ENCODE measurements around the gene LGALS3.

GRCh38 chr14:55109836-55110235, 19.2 kb upstream of the LGALS3 start:
- no peak for TF ChIP-seq ELF4 (IDR thresholded peaks at IDR 0.05)
- no peak for TF ChIP-seq TARDBP (IDR thresholded peaks at IDR 0.05)
- TF ChIP-seq SP1 (IDR thresholded peaks at IDR 0.05) = no peak
- TF ChIP-seq ZNF384 (IDR thresholded peaks at IDR 0.05) = no peak
- no peak for TF ChIP-seq ARNT (IDR thresholded peaks at IDR 0.05)
- no peak for TF ChIP-seq LEF1 (IDR thresholded peaks at IDR 0.05; ENCODE audit: borderline replicate concordance)
- TF ChIP-seq BHLHE40 (IDR thresholded peaks at IDR 0.05; ENCODE audit: borderline replicate concordance) = no peak
- TF ChIP-seq FOXM1 (IDR thresholded peaks at IDR 0.05; ENCODE audit: borderline replicate concordance) = no peak
- no peak for TF ChIP-seq SUZ12 (IDR thresholded peaks at IDR 0.05)
- TF ChIP-seq FOXK2 (IDR thresholded peaks at IDR 0.05) = no peak
- no peak for TF ChIP-seq NFRKB (IDR thresholded peaks at IDR 0.05)
- no peak for TF ChIP-seq HDGF (IDR thresholded peaks at IDR 0.05; ENCODE audit: borderline replicate concordance)
- TF ChIP-seq PKNOX1 (IDR thresholded peaks at IDR 0.05) = no peak
- no peak for TF ChIP-seq CTBP1 (IDR thresholded peaks at IDR 0.05; ENCODE audit: borderline replicate concordance)
